Lung (tissue), 12 donors: ENCODE data around the gene PHLPP2. TPM values are rescaled to one million over a fixed set of nuclear protein-coding genes. Genes with fewer than 3 reads are reported as not detected.

Source experiments
- ATAC-seq: fragments of 200-7000 bp; cut with Tn5 transposase; one replicate; pipeline ENCODE4 v1.9.1; 2020; ENCODE audit warnings: moderate number of reproducible peaks; ENCODE audit not compliant: insufficient read depth, low FRiP score
- DNase-seq, 3 donors: peaks; one replicate each; pipeline ENCODE4 v3.0.0-alpha.2; 2013 to 2017
- H3K27ac ChIP-seq, 2 donors: one replicate each; pipeline ENCODE4 v1.5.1; 2013; ENCODE audit warnings: mild to moderate bottlenecking in 2 of 2, moderate library complexity in 2 of 2, control low read depth in 1 of 2, inconsistent platforms in 1 of 2, low read depth in 1 of 2, low read length in 1 of 2
- H3K27me3 ChIP-seq, 3 donors: one replicate each; pipeline ENCODE4 v1.5.1; 2013; ENCODE audit warnings: low read length in 2 of 3; ENCODE audit not compliant: control insufficient read depth in 3 of 3, insufficient read depth in 3 of 3
- H3K36me3 ChIP-seq, 4 donors: one replicate each; pipeline ENCODE4 v1.5.1; 2013; ENCODE audit warnings: low read length in 4 of 4, mild to moderate bottlenecking in 1 of 4, moderate library complexity in 1 of 4; ENCODE audit not compliant: control insufficient read depth in 4 of 4, insufficient read depth in 4 of 4
- H3K4me1 ChIP-seq, 5 donors: one replicate each; pipeline ENCODE4 v1.5.1; 2013; ENCODE audit warnings: low read length in 5 of 5, mild to moderate bottlenecking in 2 of 5, moderate library complexity in 1 of 5; ENCODE audit not compliant: control insufficient read depth in 5 of 5, insufficient read depth in 5 of 5
- H3K4me3 ChIP-seq: one replicate; pipeline ENCODE4 v1.5.1; 2013; ENCODE audit warnings: mild to moderate bottlenecking, control low read depth, moderate library complexity
- H3K9ac ChIP-seq, 2 donors: one replicate each; pipeline ENCODE4 v1.5.1; 2013; ENCODE audit warnings: low read length in 2 of 2, control low read depth in 1 of 2; ENCODE audit not compliant: insufficient read depth in 1 of 2
- H3K9me3 ChIP-seq, 4 donors: one replicate each; pipeline ENCODE4 v1.5.1; 2013; ENCODE audit warnings: low read length in 3 of 4, mild to moderate bottlenecking in 1 of 4, moderate library complexity in 1 of 4; ENCODE audit not compliant: control insufficient read depth in 4 of 4, insufficient read depth in 3 of 4
- CTCF ChIP-seq: IDR thresholded peaks from 2 replicates; pipeline ENCODE4 v1.5.1; 2012; ENCODE audit warnings: mild to moderate bottlenecking; ENCODE audit errors: control extremely low read depth, extremely low read depth
- WGBS, 2 donors: extraction: QIAGEN DNeasy Blood & Tissue Kit; methylation state at CpG; one replicate each; pipeline ENCODE4 v1.1.7; 2013; 5-methylcytosine and 5-hydroxymethylcytosine counted together
- polyA plus RNA-seq, 2 donors: library from polyadenylated mRNA; stranded (reverse); fragments of 200-250 nt; gene quantifications; one replicate each; pipeline ENCODE4 v1.2.1, GENCODE V29; 2013
- total RNA-seq, 2 donors: library from RNA; depleted of rRNA in 1 of 2; stranded (reverse); fragments of >200 nt in 1 of 2; gene quantifications; one replicate each; pipeline ENCODE4 v1.2.1, GENCODE V29; 2014 to 2021
- donor health status: control.
- donor health status: control.
- donor health status: Bipolar disorder and iron deficiency.
- donor health status: healthy.
- donor health status: DM: yes; HTN: yes; CAD: no.

The PHLPP2 gene
- total and polyA plus RNA-seq, 4 donors: 1.3 to 6.5 (median 3.6) TPM

DNA sequence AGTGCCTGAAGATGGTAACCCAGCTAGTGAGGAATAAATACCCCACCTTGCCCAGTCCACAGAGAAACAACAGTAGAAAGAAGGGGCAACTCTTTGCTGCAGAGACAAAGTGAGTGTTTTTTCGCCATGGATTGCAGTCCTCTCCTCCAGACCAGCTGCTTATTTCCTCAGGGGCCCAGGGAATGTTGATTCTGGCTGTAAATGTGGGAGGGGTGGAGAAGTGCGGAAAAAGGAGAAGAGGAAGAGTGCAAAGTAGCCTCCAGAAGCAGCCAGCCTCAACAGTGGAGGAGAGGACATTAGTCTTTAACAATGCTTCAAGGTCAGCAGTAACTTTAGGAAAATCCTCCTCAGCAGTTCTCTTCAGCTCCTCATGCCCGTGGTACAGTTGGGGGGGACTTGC lies 8.1 kb upstream of the PHLPP2 start:
- no peak for TF ChIP-seq CTCF
- no peaks in the 10 kb centered on the region for H3K4me1 ChIP-seq
- no peaks in the 10 kb centered on the region for H3K9me3 ChIP-seq
- no peaks in the 10 kb centered on the region for H3K27me3 ChIP-seq
- 94 to 96% methylated on average over 3 of the region's 3 CpGs for WGBS, 2 donors
- ATAC-seq (no peak), DNase-seq (no peak)
- H3K4me3 ChIP-seq: no peak overlapping the region
- peaks cover 16 to 41% (median 30%) of the 10 kb centered on the region in 4 donors for H3K36me3 ChIP-seq
- no peak overlapping the region for H3K9ac ChIP-seq
- no peak overlapping the region for H3K27ac ChIP-seq

DNA sequence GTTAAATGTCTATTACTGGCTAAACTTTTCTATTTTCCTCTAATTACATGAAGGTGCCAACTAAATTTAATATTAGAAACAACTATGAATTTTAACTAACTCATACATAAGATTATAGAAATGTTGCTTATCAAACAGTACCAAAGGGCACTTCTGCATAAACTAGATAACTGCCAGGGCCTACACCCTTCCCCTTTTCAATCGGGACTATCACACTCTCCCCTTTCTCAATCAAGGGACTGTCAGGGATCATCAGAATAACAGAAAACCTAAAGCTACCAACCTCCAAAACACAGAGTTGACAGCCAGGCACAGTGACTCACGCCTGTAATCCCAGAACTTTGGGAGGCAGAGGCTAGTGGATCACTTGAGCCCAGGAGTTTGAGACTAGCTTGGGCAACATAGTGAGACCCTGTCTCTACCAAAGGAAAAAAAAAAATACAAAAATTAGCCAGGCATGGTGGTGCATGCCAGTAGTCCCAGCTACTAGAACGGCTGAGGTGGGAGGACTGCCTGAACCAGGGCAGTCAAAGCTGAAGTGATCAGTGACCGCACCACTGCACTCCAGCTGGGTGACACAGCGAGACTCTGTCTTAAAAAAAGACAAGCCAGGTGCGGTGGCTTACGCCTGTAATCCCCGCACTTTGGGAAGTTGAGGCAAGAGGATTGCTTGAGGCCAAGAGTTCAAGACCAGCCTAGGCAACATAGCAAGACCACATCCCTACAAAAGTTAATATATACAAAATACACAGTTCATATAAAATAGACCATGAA lies 3.2 kb upstream of the PHLPP2 start:
- H3K4me3 ChIP-seq: no peak overlapping the region
- no peak overlapping the region for H3K9ac ChIP-seq
- no peaks in the 10 kb centered on the region for H3K27me3 ChIP-seq
- DNase-seq (no peak), ATAC-seq (no peak)
- 81 to 85% methylated on average over 8 of the region's 8 CpGs for WGBS, 2 donors
- no peaks in the 10 kb centered on the region for H3K9me3 ChIP-seq
- no peak for TF ChIP-seq CTCF
- no peak overlapping the region for H3K27ac ChIP-seq
- H3K36me3 ChIP-seq: peaks cover 6 to 20% (median 16%) of the 10 kb centered on the region in 4 donors
- peaks cover under 1 to 4% (median 2%) of the 10 kb centered on the region in 5 donors for H3K4me1 ChIP-seq

GRCh38 chr16:71726476-71727315 lies 2.2 kb upstream of the PHLPP2 start:
- no peak for TF ChIP-seq CTCF
- peaks cover 2 to 9% (median 3%) of the 10 kb centered on the region in 5 donors for H3K4me1 ChIP-seq
- 38 to 51% methylated on average over 4 of the region's 4 CpGs for WGBS, 2 donors
- DNase-seq (no peak), ATAC-seq (no peak)
- no peaks in the 10 kb centered on the region for H3K9me3 ChIP-seq
- no peak overlapping the region for H3K4me3 ChIP-seq
- H3K27me3 ChIP-seq: no peaks in the 10 kb centered on the region
- H3K27ac ChIP-seq: no peak overlapping the region
- H3K9ac ChIP-seq: no peak overlapping the region
- peaks cover 0 to 11% (median 6%) of the 10 kb centered on the region in 4 donors for H3K36me3 ChIP-seq
